ENCODE results near the gene KCNN3.

- TF ChIP-seq CTCF (IDR thresholded peaks at IDR 0.05; ENCODE audit: control extremely low read depth in 1 of 3, insufficient read depth in 1 of 3, low read depth in 1 of 3, low read length in 3 of 3) (no peak), EGR1 (IDR thresholded peaks at IDR 0.05; ENCODE audit: borderline replicate concordance, low read depth, low read length) (no peak), EZH2 (IDR thresholded peaks at IDR 0.05; ENCODE audit: low read depth, low read length, severe bottlenecking) (no peak), CBX5 (IDR thresholded peaks at IDR 0.05; ENCODE audit: low read depth, low read length) (no peak), YY1 (IDR thresholded peaks at IDR 0.05; ENCODE audit: low read depth, low read length) (no peak), SP1 (IDR thresholded peaks at IDR 0.05; ENCODE audit: low read depth, low read length) (no peak), SUZ12 (IDR thresholded peaks at IDR 0.05; ENCODE audit: low read length) (no peak), EP300 (IDR thresholded peaks at IDR 0.05; ENCODE audit: borderline replicate concordance in 1 of 2, low read depth in 2 of 2, low read length in 2 of 2) (no peak), JUND (IDR thresholded peaks at IDR 0.05; ENCODE audit: low read length) (no peak), SP4 (IDR thresholded peaks at IDR 0.05; ENCODE audit: low read length) (no peak)
These were observed 110.9 kb downstream of the KCNN3 start for GRCh38 chr1:154759196-154759595.
